ENCODE measurements around the gene HDGF. TPM values are rescaled to one million over a fixed set of nuclear protein-coding genes. Genes with fewer than 3 reads are reported as not detected.

The HDGF gene
- total and polyA plus RNA-seq, 8 donors, result 43.5 to 112 (median 66.0) TPM

GRCh38 chr1:156741481-156741983 lies 9.9 kb downstream of the HDGF start:
- TF ChIP-seq CTCF (IDR thresholded peaks at IDR 0.05), result no peak
- Histone ChIP-seq H3K9me3 (no peaks in the 10 kb centered on the region), H3K36me3 (peaks cover 0 to 20% (median 8%) of the 10 kb centered on the region in 3 donors), H3K4me3 (peak overlapping the region in 2 of 4 donors; percentile 25 to 91), H3K27ac (peak overlapping the region; percentile 63 to 76 (median 70)), H3K4me1 (peaks cover 0 to 16% (median 12%) of the 10 kb centered on the region in 3 donors), H3K27me3 (no peaks in the 10 kb centered on the region)
- DNase-seq (no peak), ATAC-seq (no peak), FAIRE-seq (no peak)
- 50 to 53% methylated on average over 8 of the region's 8 CpGs for WGBS, 2 donors
- intact Hi-C loops (cut with DNase I), result no loop called here

DNA sequence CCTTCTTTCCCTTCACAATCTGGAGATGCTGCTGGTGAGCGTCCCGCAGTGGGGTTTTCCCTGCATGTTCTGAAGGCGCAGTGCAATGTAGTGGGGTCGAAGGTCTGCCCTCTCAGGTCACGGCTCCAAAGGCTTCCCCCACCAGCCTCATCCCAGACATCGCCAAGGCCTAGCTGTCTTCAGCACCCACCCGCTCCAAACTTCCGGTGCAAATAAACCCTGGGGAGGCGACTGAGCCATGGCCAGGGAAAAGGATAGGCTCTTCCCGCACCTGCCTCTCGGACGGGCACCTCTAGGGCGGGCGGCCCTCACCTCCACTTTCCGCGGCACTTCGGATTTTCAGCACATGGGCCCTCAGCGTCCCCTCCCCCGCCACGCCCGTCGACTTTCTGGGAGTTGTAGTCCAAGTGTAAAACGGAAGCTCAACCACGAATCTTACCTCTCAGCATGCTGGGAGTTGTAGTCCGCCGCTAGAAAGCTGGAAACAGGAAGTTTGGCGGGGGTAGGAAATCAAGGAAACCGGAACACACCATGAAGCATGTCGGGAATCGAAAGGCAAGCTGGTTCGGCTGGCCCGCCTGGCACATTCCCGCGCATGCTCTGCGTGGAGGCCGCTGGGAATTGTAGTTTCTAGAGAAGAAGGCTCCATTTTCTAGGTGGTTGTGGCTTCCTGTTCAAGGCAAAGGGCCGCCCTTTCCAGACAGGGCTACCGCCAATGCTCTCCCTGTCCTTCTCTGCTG lies 10.6 kb downstream of the HDGF start, which contains the start of gene MRPL24:
MRPL24 (minus strand) TSS at position 348 of the 740 bp plus-strand sequence. CDS start 2,384 bp downstream, outside the sequence.
- Histone ChIP-seq H3K36me3 (peaks cover 0 to 26% (median 8%) of the 10 kb centered on the region in 3 donors), H3K27me3 (no peaks in the 10 kb centered on the region), H3K27ac (peak within 1 kb of the TSS; percentile 63 to 76 (median 70)), H3K4me3 (peak within 1 kb of the TSS; percentile 51 to 91 (median 56)), H3K4me1 (peaks cover 0 to 10% (median 6%) of the 10 kb centered on the region in 3 donors), H3K9me3 (no peaks in the 10 kb centered on the region)
- intact Hi-C loops (cut with DNase I), result no loop called here
- peak; percentile 93 to 99 (median 98) for DNase-seq
- ATAC-seq, result peak; percentile 92 to 96 (median 94)
- peak; percentile 92 for FAIRE-seq
- no peak for TF ChIP-seq CTCF (IDR thresholded peaks at IDR 0.05)
- WGBS, 2 donors, result 0% methylated on average over 38 of the region's 38 CpGs

- Histone ChIP-seq H3K27me3 (no peaks in the 10 kb centered on the region), H3K27ac (peak overlapping the region; percentile 20 to 62 (median 41)), H3K4me3 (peak overlapping the region; percentile 51 to 91 (median 56)), H3K36me3 (peaks cover 0 to 26% (median 8%) of the 10 kb centered on the region in 3 donors), H3K4me1 (peaks cover 0 to 5% (median under 1%) of the 10 kb centered on the region in 3 donors), H3K9me3 (no peaks in the 10 kb centered on the region)
- WGBS, 2 donors, result 8 to 10% methylated on average over 7 of the region's 7 CpGs
- DNase-seq (no peak), ATAC-seq (peak; percentile 5 to 12 (median 6)), FAIRE-seq (no peak)
- intact Hi-C loops (cut with DNase I), result no loop called here
- no peak for TF ChIP-seq CTCF (IDR thresholded peaks at IDR 0.05)
Measured at GRCh38 chr1:156740237-156740740, 11.2 kb downstream of the HDGF start.

- Histone ChIP-seq H3K36me3 (peaks cover 0 to 29% (median 6%) of the 10 kb centered on the region in 3 donors), H3K4me3 (no peak overlapping the region), H3K9me3 (no peaks in the 10 kb centered on the region), H3K27ac (no peak overlapping the region), H3K4me1 (peaks cover 0 to 5% (median 0%) of the 10 kb centered on the region in 3 donors), H3K27me3 (no peaks in the 10 kb centered on the region)
- no peak for DNase-seq
- WGBS, 2 donors, result 62 to 71% methylated on average over 2 of the region's 2 CpGs
- FAIRE-seq, result no peak
- ATAC-seq, result no peak
- TF ChIP-seq CTCF (IDR thresholded peaks at IDR 0.05), result no peak
- intact Hi-C loops (cut with DNase I), result no loop called here
Measured at GRCh38 chr1:156738916-156739315, 12.6 kb downstream of the HDGF start.
